Tibial artery (tissue), 4 donors: Measurements from ENCODE around the gene TAS2R41.
"Not testable (repeated sequence)": the region's sequence is repeated elsewhere in the genome, so short reads cannot be mapped to it uniquely, and the experiment has no call there.

Experiments used
- DNase-seq, 2 donors: peaks; one replicate each; pipeline ENCODE4 v3.0.0-alpha.2; 2019
- H3K27ac ChIP-seq, 2 donors: fragments of 200-600 bp; sonication (generic) in 1 of 2; 1 replicate in 1 of 2; 2 replicates in 1 of 2; pipeline ENCODE4 v1.5.1; 2018 to 2019; ENCODE audit warnings: mild to moderate bottlenecking in 1 of 2
- H3K27me3 ChIP-seq, 2 donors: fragments of 200-600 bp; sonication (generic) in 1 of 2; one replicate each; pipeline versions ENCODE4 v1.5.1 to v1.6.0; 2016 to 2019
- H3K36me3 ChIP-seq, 3 donors: fragments of 200-600 bp; sonication (generic) in 2 of 3; one replicate each; pipeline ENCODE4 v1.5.1; 2016 to 2019; ENCODE audit warnings: mild to moderate bottlenecking in 2 of 3
- H3K4me1 ChIP-seq, 4 donors: fragments of 200-600 bp; sonication (generic) in 2 of 4; 1 replicate in 3 of 4; 2 replicates in 1 of 4; pipeline ENCODE4 v1.5.1; 2016 to 2019
- H3K4me3 ChIP-seq, 2 donors: fragments of 200-600 bp; sonication (generic) in 1 of 2; 1 replicate in 1 of 2; 2 replicates in 1 of 2; pipeline ENCODE4 v1.5.1; 2018 to 2019; ENCODE audit warnings: mild to moderate bottlenecking in 2 of 2
- H3K9me3 ChIP-seq, 3 donors: fragments of 200-600 bp; sonication (generic) in 1 of 3; one replicate each; pipeline ENCODE4 v1.5.1; 2016 to 2019
- intact Hi-C: fragments of 100-400 bp; cut with DNase I; formaldehyde crosslinking; loops from one replicate; pipeline ENCODE4 v1.15.0; 2023; ENCODE audit warnings: low total_unique reads
- TF ChIP-seq, protein P1 (sequence below), 2 experiments: fragments of 200-600 bp in 1 of 2; fragments of 450-650 bp in 1 of 2; IDR thresholded peaks; one replicate each; pipeline ENCODE4 v1.5.1; 2017 to 2019; ENCODE audit warnings: antibody characterized with exemption in 2 of 2, mild to moderate bottlenecking in 1 of 2, moderate library complexity in 1 of 2

Gene TAS2R41

DNA sequence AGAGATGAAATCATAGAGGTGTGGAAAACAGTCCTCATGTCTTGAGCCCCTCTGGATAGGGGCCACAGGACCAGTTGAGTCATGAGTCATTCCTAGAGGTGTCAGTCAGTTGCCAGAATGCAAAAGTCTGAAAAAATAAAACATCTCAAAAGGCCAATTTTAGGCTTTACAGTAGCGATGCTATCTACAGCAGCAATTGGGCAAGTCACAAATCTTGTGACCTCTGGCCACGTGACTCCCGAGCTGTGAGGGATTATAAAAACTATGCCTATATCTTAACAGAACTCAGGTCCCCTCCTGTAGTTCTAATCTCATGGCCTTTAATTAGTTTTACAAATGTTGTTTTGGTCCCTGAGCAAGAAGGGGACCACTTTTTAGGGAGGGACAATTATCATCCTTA, 15.6 kb upstream of the TAS2R41 start:
- Histone ChIP-seq H3K27me3 (no peaks in the 10 kb centered on the region), H3K27ac (no peak overlapping the region), H3K4me1 (no peaks in the 10 kb centered on the region), H3K9me3 (no peaks in the 10 kb centered on the region), H3K4me3 (no peak overlapping the region), H3K36me3 (no peaks in the 10 kb centered on the region)
- intact Hi-C loops = no loop called here
- TF ChIP-seq, protein P1, sequence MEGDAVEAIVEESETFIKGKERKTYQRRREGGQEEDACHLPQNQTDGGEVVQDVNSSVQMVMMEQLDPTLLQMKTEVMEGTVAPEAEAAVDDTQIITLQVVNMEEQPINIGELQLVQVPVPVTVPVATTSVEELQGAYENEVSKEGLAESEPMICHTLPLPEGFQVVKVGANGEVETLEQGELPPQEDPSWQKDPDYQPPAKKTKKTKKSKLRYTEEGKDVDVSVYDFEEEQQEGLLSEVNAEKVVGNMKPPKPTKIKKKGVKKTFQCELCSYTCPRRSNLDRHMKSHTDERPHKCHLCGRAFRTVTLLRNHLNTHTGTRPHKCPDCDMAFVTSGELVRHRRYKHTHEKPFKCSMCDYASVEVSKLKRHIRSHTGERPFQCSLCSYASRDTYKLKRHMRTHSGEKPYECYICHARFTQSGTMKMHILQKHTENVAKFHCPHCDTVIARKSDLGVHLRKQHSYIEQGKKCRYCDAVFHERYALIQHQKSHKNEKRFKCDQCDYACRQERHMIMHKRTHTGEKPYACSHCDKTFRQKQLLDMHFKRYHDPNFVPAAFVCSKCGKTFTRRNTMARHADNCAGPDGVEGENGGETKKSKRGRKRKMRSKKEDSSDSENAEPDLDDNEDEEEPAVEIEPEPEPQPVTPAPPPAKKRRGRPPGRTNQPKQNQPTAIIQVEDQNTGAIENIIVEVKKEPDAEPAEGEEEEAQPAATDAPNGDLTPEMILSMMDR (IDR thresholded peaks at IDR 0.05) = no peak
- no peak for DNase-seq

DNA sequence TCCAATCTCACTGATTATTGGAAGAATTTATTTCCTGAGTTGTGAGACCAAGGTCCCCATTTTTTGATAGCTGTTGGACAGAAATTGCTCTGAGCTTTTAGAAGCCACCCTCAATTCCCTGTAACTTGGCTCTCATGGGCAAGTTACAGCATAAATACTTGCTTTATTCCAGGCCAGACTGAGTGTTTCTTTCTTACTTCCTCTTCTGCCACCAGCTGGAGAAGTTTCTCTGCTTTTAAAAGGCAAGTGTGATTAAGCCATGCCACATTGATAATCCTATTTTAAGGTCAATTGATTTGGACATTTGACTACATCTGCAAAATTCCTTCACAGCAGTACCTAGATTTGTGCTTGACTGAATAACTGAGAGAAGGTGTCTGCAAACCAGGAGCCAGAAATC, 14.1 kb upstream of the TAS2R41 start:
- Histone ChIP-seq H3K27me3 (no peaks in the 10 kb centered on the region), H3K36me3 (no peaks in the 10 kb centered on the region), H3K4me3 (no peak overlapping the region), H3K27ac (no peak overlapping the region), H3K9me3 (no peaks in the 10 kb centered on the region), H3K4me1 (no peaks in the 10 kb centered on the region)
- TF ChIP-seq, protein P1 (IDR thresholded peaks at IDR 0.05) = no peak
- no peak for DNase-seq
- intact Hi-C loops = no loop called here

DNA sequence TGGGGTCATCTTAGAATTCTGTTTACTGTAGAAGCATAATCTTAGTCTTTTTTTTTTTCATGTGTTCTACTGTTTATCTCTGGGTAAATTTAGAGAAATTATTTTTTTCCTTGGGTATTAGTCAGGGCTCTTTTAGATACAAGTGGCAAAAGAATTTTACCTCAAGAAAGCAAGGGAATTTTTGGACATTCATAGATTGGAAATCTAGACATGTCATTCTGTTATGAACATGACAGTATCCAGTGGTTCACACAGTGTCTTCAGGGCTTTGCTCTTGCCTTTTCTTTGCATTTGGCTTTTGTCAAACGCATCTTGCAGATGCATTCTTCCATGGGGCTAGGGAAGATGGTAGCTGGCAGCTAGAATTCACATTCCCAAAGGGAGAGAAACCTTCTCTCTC, 13.7 kb upstream of the TAS2R41 start:
- Histone ChIP-seq H3K4me1 (no peaks in the 10 kb centered on the region), H3K9me3 (no peaks in the 10 kb centered on the region), H3K4me3 (no peak overlapping the region), H3K27me3 (no peaks in the 10 kb centered on the region), H3K27ac (no peak overlapping the region), H3K36me3 (no peaks in the 10 kb centered on the region)
- intact Hi-C loops = no loop called here
- no peak for DNase-seq
- TF ChIP-seq, protein P1 (IDR thresholded peaks at IDR 0.05) = no peak

DNA sequence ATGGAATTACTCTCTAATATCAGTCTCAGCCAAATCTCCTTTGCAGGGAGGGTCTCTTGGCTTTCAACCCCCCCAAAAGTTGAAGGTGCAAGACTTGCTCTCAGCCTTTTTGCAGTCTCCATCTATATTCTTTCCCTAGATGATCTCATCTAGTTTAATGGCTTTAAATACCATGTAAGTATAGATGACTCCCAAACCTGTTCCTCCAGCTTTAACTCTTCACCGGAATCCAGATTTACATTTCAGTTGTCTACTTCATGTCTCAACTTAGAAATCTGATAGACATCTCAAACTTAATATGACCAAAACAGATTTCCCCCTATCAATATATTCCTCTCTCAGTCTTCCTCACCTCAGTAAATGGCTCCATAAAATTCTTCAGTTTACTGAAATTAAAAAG, 9.9 kb upstream of the TAS2R41 start:
- H3K27ac ChIP-seq = no peak overlapping the region
- no peak overlapping the region for H3K4me3 ChIP-seq
- H3K4me1 ChIP-seq = no peaks in the 10 kb centered on the region
- DNase-seq = no peak
- TF ChIP-seq, protein P1 (IDR thresholded peaks at IDR 0.05) = no peak
- intact Hi-C loops = no loop called here
- peaks cover 0 to 5% (median 4%) of the 10 kb centered on the region in 3 donors for H3K9me3 ChIP-seq
- H3K36me3 ChIP-seq = no peaks in the 10 kb centered on the region
- no peaks in the 10 kb centered on the region for H3K27me3 ChIP-seq

DNA sequence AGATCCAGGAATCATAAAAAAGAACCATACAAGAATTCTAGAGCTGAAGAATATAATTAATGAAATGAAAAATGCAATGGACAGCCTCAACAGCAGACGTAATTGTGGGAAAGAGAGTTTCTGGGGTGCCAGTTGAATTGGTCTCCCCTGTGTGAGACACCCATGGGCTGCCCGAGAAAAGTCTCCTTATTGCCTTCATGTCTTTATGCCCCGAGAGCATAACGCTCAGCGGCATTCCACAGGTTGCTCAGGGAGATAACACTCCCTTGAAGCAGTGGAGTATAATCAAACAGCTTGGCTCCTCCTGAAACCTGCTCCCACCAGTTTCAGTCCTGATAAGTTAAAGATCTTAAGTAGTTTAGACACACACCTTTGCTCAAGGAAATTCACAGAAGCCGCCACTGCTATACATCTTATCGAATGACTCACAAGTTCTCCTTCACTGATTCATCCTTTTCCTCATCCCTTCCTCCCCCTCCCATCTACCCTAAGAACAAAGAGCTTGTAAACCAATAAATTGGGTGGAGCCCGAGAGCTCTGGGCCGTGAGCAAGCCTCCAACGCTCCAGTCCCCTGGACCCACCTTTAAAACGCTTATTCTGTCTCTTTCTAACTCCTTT, 5.5 kb upstream of the TAS2R41 start:
- H3K4me3 ChIP-seq, H3K27ac ChIP-seq, intact Hi-C loops, H3K27me3 ChIP-seq, H3K9me3 ChIP-seq, H3K4me1 ChIP-seq, DNase-seq, H3K36me3 ChIP-seq: not testable (repeated sequence)

DNA sequence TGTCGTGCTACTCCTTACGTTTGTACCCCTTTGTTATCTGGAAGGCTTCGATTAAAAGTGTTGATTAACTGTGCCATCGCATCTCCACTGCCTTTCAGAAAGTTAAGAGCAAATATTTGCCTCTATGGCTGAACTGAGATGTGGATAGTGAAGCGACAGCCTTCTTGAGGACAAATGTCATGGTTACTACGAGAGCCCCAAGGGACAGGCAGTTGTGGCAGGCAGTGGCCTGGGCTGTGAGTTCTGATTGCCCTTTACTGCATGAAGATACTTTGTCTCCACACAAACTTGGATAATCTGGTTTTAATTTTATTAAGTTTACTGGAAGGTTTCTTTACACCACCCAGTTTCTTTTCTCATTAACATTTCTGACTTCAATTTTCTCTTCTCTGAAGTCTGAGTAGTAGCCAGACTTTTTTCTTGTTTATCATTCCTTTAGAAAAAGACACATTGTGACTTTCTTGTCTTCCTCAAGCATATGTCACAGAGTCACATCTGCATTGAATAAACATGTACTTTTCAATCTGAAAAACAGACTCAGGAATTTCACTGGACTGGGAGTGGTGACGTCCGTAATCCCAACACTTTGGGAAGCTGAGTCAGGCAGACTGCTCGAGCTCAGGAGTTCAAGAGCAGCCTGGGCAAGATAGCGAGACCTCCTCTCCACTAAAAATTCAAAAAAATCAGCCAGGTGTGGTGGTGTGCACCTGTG, 1.5 kb downstream of the TAS2R41 start:
- Histone ChIP-seq H3K4me3 (no peak overlapping the region), H3K27ac (no peak overlapping the region), H3K36me3 (no peaks in the 10 kb centered on the region), H3K9me3 (no peaks in the 10 kb centered on the region), H3K27me3 (no peaks in the 10 kb centered on the region), H3K4me1 (peaks cover 0 to 4% (median 0%) of the 10 kb centered on the region in 4 donors)
- no peak for DNase-seq
- TF ChIP-seq, protein P1 (IDR thresholded peaks at IDR 0.05) = no peak
- intact Hi-C loops = no loop called here
